ENCODE results near the gene P3H1.

DNA sequence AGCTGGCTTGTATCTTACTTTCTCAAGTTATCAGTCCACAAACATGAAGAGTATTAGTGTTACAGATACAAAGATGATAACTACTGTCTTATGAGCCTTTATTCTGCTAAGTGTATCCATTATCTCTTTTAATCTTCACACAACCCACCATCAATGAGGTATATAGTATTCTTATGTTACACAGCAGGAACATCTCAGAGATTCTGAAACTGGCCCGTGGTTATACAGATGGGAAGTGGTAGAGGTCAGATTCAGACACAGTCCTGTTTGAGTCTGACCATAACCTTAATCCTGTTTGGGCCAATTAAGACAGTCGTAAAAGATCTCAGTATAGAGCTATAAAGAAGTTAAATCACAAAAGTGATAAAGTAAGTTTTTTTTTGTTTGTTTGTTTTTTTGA, 12.9 kb upstream of the P3H1 start:
- TF ChIP-seq, protein P1, sequence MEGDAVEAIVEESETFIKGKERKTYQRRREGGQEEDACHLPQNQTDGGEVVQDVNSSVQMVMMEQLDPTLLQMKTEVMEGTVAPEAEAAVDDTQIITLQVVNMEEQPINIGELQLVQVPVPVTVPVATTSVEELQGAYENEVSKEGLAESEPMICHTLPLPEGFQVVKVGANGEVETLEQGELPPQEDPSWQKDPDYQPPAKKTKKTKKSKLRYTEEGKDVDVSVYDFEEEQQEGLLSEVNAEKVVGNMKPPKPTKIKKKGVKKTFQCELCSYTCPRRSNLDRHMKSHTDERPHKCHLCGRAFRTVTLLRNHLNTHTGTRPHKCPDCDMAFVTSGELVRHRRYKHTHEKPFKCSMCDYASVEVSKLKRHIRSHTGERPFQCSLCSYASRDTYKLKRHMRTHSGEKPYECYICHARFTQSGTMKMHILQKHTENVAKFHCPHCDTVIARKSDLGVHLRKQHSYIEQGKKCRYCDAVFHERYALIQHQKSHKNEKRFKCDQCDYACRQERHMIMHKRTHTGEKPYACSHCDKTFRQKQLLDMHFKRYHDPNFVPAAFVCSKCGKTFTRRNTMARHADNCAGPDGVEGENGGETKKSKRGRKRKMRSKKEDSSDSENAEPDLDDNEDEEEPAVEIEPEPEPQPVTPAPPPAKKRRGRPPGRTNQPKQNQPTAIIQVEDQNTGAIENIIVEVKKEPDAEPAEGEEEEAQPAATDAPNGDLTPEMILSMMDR (IDR thresholded peaks at IDR 0.05; ENCODE audit: poor library complexity): no peak
- TF ChIP-seq EZH2phosphoT487 (IDR thresholded peaks at IDR 0.05; ENCODE audit: low read depth, severe bottlenecking, unreplicated experiment): no peak

Data from hepatocyte (in vitro differentiated cells).